ENCODE measurements around the gene TCP11. TPM values are rescaled to one million over a fixed set of nuclear protein-coding genes. Genes with fewer than 3 reads are reported as not detected.

TCP11 gene
- total RNA-seq, 1 donor from 2014 or later = not detected

DNA sequence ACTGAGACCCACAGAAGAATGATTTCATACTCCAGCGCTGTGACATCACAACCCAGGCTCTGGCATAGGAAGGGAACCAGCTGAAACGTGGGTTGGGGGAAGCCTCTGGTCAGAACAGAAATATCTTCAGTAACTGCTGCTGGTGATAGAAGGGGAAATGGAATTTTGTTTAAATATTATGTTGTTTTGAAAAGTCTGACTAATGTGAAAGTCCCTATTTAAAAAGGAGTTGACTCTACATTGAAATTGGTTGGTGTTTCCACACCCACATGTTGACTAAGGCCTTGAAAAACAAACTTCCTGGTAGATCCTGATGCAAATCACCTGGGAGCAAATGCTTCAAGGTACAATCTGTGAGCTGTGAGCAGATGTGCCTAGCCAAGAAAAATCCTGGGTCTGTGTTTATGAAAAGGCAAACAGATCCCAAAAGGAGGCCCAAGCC is 24.5 kb upstream of the TCP11 start:
- DNase-seq (ENCODE audit: low read depth) (peak; percentile 95), FAIRE-seq (no peak)
- Histone ChIP-seq H3K27me3 (ENCODE audit: control insufficient read depth, insufficient read depth, low read length) (no peaks in the 10 kb centered on the region), H3K36me3 (ENCODE audit: control insufficient read depth, insufficient read depth, low read length) (no peaks in the 10 kb centered on the region), H3K4me3 (ENCODE audit: low read depth, low read length) (no peak overlapping the region)
- TF ChIP-seq, protein P1, sequence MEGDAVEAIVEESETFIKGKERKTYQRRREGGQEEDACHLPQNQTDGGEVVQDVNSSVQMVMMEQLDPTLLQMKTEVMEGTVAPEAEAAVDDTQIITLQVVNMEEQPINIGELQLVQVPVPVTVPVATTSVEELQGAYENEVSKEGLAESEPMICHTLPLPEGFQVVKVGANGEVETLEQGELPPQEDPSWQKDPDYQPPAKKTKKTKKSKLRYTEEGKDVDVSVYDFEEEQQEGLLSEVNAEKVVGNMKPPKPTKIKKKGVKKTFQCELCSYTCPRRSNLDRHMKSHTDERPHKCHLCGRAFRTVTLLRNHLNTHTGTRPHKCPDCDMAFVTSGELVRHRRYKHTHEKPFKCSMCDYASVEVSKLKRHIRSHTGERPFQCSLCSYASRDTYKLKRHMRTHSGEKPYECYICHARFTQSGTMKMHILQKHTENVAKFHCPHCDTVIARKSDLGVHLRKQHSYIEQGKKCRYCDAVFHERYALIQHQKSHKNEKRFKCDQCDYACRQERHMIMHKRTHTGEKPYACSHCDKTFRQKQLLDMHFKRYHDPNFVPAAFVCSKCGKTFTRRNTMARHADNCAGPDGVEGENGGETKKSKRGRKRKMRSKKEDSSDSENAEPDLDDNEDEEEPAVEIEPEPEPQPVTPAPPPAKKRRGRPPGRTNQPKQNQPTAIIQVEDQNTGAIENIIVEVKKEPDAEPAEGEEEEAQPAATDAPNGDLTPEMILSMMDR (IDR thresholded peaks at IDR 0.05; ENCODE audit: insufficient read depth, low read length, severe bottlenecking) = no peak

DNA sequence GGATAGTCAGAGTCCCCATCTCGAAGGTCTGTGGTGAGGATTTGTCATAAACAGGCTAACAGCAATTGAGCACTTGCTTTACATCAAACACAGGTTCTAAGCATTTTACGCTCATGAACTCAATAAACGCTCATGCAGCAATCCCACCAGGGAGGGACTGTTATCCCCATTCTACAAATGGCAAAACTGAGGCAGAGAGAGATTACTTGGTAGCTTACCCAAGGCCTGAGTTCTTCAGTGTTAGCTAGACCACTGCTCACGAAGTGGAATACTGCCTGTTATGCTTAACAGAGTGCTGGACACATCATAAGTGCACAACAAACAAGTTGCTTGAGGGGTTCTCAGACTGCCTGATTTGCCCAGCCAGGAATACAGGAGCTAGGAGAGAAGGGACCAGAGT is 23.7 kb upstream of the TCP11 start:
- TF ChIP-seq, protein P1 (IDR thresholded peaks at IDR 0.05; ENCODE audit: insufficient read depth, low read length, severe bottlenecking) = no peak
- FAIRE-seq = no peak

DNA sequence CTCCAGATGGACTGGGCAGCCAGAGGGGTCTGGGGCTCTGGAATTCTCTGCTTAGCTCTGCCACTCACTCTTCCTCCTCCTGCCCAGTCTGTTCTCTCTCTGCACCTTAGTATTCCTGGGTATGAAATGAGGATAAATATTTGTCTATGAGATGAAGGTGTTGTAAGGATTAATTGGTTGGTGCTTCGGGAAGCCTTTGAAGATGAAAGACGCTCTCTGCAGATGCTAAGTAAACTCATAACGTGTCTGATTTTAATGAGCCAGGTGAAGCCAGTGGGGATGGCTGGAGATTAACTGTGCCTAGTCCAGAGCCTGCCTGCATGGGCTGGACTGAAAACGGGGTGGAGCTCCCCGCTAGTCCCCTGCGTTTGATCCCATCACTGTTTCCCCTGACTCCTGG is 23.1 kb upstream of the TCP11 start:
- TF ChIP-seq, protein P1 (IDR thresholded peaks at IDR 0.05; ENCODE audit: insufficient read depth, low read length, severe bottlenecking) = no peak
- no peaks in the 10 kb centered on the region for H3K27me3 ChIP-seq (ENCODE audit: control insufficient read depth, insufficient read depth, low read length)
- no peak for FAIRE-seq

More for the DNA sequence above, 23.7 kb upstream of the TCP11 start:
- Histone ChIP-seq H3K27me3 (ENCODE audit: control insufficient read depth, insufficient read depth, low read length) (no peaks in the 10 kb centered on the region), H3K36me3 (ENCODE audit: control insufficient read depth, insufficient read depth, low read length) (no peaks in the 10 kb centered on the region), H3K4me3 (ENCODE audit: low read depth, low read length) (no peak overlapping the region)
- DNase-seq (ENCODE audit: low read depth) = no peak

DNA sequence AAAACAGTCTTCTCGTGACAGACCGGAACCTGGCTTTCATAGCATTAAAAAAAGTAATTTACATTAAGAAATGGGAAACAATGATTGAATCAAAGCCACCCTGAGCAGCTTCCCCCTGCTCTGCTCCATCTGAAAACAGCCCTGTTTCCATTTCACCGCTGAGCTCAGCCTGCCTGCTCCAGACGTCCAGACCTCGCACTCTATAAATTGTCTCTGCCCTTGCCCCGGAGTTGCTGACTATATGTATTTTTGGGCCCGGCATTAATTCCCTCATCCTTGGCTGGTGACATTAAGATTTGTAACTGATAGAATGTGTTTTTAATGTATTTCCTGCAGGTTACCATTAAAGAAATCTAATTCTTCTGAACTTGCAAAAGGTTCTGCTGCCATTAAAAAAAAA is 22.7 kb upstream of the TCP11 start:
- Histone ChIP-seq H3K27me3 (ENCODE audit: control insufficient read depth, insufficient read depth, low read length) (no peaks in the 10 kb centered on the region), H3K36me3 (ENCODE audit: control insufficient read depth, insufficient read depth, low read length) (no peaks in the 10 kb centered on the region), H3K4me3 (ENCODE audit: low read depth, low read length) (no peak overlapping the region)
- FAIRE-seq = no peak
- TF ChIP-seq, protein P1 (IDR thresholded peaks at IDR 0.05; ENCODE audit: insufficient read depth, low read length, severe bottlenecking) = no peak
- DNase-seq (ENCODE audit: low read depth) = no peak

More for the DNA sequence above, 23.1 kb upstream of the TCP11 start:
- Histone ChIP-seq H3K4me3 (ENCODE audit: low read depth, low read length) (no peak overlapping the region), H3K36me3 (ENCODE audit: control insufficient read depth, insufficient read depth, low read length) (no peaks in the 10 kb centered on the region)
- no peak for DNase-seq (ENCODE audit: low read depth)

DNA sequence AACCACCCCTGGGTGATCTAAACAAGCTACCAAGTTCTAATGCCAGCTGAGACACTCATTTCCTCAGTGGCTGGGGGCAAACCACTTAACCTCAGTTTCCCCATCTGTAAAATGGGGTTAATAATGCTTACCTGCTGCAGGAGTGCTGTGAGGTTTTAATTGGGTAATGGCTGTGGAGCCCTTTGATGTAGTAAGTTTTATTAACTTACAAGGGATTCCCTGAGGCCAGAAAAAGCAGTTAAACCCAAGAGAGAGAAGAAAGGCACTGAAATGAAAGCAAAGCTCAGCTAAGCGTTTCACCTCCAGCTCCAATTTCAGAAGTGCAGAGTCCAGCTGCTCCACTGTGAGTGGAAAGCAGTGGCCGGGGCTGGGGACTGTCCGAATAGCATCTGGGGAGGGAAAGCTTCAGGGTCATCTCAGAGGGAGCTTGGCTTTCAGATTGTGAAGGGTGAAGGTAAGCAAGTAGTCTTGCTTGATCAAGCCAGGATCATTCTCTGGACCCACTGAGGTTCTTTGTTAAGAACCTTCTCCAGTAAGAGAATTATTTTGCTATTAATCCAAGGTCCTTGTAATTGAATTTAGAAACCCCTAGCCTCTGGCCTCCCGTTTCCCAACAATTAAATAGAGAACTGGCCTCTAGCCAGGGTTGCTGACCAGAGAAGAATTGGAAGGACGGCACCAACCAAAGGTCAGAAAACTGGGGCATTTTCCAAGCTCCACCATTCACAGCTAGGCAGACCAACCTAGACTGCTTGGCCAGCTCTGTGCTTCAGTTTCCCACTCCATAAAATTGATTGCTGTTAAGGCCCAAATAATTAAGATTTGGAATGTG is 20.9 kb upstream of the TCP11 start:
- H3K4me3 ChIP-seq (ENCODE audit: low read depth, low read length) = no peak overlapping the region
- DNase-seq (ENCODE audit: low read depth) = no peak
- H3K27me3 ChIP-seq (ENCODE audit: control insufficient read depth, insufficient read depth, low read length) = no peaks in the 10 kb centered on the region
- TF ChIP-seq, protein P1 (IDR thresholded peaks at IDR 0.05; ENCODE audit: insufficient read depth, low read length, severe bottlenecking) = no peak
- H3K36me3 ChIP-seq (ENCODE audit: control insufficient read depth, insufficient read depth, low read length) = no peaks in the 10 kb centered on the region
- no peak for FAIRE-seq
